Measurements from ENCODE around the gene PGP.

DNA sequence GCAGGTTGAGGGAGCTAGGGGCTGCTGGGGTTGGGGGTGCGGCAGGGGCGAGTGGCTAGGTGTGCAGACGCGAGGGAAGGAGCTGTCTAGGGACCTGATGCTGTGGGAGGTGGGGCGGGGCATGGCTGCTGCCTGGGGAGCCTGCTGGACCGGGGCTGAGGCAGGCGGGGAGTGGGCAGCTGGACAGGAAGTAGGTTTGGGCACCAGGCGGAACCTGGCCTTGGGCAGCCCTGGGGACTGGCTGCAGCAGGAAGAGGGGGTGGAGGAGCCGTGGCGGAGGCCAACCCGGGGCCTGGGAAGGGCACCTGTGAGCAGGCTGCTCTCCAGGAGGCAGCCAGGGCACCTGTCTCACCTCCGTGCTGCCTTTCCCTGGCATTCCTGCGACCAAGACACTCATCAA lies 15.7 kb upstream of the PGP start:
- no peak for TF ChIP-seq EZH2 (optimal IDR thresholded peaks at IDR 0.05; ENCODE audit: low read depth, low read length)
- TF ChIP-seq, protein P1, sequence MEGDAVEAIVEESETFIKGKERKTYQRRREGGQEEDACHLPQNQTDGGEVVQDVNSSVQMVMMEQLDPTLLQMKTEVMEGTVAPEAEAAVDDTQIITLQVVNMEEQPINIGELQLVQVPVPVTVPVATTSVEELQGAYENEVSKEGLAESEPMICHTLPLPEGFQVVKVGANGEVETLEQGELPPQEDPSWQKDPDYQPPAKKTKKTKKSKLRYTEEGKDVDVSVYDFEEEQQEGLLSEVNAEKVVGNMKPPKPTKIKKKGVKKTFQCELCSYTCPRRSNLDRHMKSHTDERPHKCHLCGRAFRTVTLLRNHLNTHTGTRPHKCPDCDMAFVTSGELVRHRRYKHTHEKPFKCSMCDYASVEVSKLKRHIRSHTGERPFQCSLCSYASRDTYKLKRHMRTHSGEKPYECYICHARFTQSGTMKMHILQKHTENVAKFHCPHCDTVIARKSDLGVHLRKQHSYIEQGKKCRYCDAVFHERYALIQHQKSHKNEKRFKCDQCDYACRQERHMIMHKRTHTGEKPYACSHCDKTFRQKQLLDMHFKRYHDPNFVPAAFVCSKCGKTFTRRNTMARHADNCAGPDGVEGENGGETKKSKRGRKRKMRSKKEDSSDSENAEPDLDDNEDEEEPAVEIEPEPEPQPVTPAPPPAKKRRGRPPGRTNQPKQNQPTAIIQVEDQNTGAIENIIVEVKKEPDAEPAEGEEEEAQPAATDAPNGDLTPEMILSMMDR (IDR thresholded peaks at IDR 0.05; ENCODE audit: low read length), result no peak
- TF ChIP-seq EZH2phosphoT487 (IDR thresholded peaks at IDR 0.05; ENCODE audit: low read length), result no peak

Measured in MM.1S (cell line).